HepG2 (cell line): Measurements from ENCODE around the gene MBD4.
"Not testable (repeated sequence)": the region's sequence is repeated elsewhere in the genome, so short reads cannot be mapped to it uniquely, and the experiment has no call there.

Experiments used
- GTF2F1 ChIP-seq: fragments of 150-350 bp; IDR thresholded peaks from 2 replicates; pipeline ENCODE4 v1.6.1; 2014; ENCODE audit warnings: low read length
- RELA ChIP-seq: sonication (generic); formaldehyde crosslinking; IDR thresholded peaks from 2 replicates; pipeline ENCODE4 v1.4.0; 2020; ENCODE audit warnings: missing genetic modification reagents

DNA sequence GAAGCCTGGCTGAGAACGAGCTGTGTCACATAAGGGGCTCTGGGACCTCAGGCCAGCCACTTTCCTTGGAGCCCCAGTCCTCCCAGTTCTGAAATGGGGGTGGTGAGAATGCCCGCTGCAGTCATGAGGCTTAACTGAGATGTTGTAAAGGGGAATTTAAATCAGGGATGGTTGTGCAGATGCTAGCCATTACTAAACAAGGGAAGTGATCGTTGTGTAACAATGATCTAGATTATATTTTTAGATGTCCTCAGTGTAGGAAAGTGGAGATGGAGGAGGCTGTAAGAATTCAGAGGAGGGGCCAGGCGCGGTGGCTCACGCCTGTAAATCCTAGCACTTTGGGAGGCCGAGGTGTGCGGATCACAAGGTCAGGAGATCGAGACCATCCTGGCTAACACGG is 49.5 kb upstream of the MBD4 start:
- TF ChIP-seq RELA (CRISPR knock-in tag); GTF2F1: not testable (repeated sequence)
